ENCODE data around the gene LASP1.
"Not testable (repeated sequence)": the region's sequence is repeated elsewhere in the genome, so short reads cannot be mapped to it uniquely, and the experiment has no call there.

The LASP1 gene

DNA sequence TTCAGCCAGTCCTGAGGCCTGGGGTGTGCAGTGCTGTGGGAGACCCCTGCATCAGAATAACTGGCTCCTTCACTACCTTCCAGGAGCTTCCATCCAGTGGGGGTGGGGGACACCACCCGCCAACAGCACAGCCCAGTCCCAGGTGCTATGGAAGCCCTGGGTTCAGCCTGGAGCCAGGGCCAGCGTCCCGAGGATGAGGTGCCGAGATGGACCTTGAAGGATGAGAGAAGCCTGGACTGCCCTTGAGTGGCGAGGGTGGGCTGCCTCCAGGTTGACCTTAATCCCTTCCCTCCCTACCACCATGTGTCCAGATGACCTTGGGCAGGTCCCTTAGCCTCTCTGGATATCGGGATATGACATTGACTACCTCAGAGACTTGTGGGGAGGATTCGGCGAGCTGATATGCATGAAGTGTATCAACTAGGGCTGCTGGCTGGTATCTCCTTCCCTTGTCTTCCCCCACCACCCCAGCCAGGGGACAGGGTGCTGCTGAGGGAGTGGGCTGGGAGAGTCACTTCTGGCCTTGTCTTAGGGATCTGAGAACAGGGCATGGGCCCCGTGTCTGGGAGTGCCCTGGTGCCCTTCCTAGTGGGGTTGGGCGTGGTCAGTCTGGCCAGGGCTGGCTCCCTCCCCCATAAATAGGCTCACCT, 41.3 kb downstream of the LASP1 start:
- DNase-seq: no peak

DNA sequence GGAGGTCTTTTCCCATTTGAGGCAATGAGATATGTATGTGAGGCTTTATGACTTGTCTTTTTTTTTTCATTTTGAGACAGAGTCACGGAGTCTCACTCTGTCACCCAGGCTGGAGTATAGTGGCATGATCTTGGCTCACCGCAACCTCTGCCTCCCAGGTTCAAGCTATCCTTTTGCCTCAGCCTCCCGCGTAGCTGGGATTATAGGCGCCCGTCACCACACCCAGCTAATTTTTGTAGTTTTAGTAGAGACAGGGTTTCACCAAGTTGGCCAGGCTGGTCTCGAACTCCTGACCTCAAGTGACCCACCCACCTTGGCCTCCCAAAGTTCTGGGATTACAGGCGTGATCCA, 41.8 kb downstream of the LASP1 start:
- DNase-seq: not testable (repeated sequence)

DNA sequence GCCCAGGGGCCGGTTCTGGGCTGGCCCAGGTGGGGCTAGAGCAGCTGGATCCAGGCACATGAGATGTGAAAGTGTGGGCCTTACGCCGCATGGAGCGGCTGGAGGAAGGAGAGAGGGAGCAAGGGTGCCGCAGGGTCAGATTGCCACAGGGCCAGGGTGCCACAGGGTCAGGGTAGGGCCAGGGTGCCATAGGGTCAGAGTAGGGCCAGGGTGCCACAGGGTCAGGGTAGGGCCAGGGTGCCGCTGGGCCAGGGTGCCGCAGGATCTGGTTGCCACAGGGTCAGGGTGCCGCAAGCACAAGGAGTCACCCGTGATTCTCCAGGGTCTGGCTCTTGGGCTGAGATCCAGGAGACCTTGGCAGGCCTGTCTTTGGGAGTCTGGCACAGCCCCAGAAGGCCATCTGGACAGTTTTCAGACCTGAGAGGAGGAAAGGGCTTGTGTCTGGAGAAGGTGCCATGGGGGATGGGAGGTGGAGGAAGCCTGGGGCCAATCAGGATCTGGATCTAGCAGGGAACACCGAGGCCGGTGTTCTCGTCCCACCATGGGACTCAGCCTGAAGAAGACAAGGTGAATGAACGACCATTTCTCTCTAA, 42.5 kb downstream of the LASP1 start:
- DNase-seq: peak; percentile 36

DNA sequence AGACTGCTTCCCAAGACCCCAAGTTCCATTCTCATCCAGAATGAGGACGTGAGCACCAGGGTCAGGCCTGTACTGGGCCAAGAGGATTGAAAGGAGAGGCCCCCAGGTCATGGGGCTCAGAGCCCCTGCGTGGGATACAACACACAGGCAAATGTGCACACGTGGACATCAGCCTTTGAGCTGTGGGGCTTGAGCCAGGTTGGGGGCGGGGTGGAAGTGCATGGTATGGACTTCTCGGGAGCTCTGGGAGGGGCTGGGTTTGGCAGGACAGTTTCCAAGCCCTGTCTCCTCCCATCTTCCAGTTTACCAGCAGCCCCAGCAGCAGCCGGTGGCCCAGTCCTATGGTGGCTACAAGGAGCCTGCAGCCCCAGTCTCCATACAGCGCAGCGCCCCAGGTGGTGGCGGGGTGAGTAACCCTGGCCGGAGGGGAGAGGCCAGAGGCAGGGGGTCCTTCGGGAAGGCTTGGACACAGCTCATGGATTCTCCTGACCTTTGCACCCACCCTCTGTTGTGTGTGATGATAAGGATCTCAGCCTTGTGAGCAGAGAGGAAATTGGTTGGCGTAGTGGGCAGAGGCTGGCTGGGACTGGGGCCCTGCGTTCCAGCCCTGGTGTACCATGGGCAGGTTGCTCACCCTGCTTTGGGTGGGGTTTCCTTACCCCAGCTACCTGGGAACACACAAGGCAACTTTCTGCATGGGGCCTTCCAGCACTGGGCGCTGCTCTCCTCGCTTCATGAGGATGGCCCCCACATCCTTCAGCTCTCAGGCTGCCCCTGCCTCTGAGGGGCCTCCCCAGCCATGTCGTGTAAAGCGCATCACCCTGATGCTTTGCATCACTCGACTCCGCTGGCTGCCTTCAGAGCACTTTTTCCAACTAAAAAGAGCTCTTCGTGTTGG, 45.1 kb downstream of the LASP1 start:
- DNase-seq: no peak

DNA sequence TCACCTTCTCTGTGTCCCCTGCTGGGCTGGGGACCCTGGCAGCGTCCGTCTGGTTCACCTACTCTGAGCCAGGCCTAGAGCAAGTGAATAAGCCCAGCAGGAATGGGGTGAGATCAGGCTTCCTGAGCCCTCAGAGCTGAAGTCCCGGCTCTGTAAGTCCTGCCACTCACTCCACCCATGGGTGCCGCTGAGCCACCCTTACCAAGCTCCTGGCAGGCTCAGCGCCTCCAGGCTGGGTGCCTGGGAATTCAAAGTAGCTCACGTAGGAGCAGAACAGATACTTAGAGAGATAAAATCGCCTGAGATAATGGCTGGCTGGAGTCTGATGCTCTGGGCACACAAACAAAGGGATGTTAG, 45.8 kb downstream of the LASP1 start:
- no peak for DNase-seq

DNA sequence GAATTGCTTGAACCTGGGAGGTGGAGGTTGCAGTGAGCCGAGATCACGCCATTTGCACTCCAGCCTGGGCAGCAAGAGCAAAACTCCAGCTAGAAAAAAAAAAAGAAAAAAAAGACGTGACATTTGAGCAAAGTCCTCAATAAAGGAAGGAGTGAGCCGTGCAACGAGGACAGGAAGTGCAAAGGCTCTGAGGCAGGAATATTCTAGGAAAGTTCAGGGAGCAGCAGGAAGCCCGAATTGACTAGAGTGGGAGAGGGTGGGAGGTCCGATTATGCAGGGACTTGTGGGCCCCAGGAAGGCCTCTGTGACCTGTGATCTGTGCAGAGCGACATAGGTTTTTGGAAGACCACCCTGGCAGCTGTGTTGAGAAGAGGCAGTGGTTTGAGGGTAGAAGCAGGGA, 46.9 kb downstream of the LASP1 start:
- DNase-seq: no peak

DNA sequence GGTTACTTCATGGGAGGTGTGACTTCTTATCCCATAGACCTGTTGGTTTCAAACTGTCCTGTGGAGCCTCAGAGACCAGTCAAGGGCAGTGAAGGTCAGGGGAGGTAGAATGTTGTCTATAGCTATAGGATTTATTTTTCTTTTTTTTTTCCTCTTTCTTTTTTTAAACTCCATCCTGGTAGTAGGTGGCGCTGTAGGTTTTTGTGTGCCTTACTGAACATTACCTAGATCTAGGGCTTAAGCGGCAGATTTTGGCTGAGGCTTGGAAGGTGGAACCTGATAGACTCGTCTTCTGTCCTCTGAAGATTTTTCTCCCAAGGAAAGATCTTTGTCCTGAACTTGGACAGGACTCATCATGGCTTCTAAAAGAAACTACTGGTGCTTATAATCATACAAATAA, 47.4 kb downstream of the LASP1 start:
- DNase-seq: no peak

DNA sequence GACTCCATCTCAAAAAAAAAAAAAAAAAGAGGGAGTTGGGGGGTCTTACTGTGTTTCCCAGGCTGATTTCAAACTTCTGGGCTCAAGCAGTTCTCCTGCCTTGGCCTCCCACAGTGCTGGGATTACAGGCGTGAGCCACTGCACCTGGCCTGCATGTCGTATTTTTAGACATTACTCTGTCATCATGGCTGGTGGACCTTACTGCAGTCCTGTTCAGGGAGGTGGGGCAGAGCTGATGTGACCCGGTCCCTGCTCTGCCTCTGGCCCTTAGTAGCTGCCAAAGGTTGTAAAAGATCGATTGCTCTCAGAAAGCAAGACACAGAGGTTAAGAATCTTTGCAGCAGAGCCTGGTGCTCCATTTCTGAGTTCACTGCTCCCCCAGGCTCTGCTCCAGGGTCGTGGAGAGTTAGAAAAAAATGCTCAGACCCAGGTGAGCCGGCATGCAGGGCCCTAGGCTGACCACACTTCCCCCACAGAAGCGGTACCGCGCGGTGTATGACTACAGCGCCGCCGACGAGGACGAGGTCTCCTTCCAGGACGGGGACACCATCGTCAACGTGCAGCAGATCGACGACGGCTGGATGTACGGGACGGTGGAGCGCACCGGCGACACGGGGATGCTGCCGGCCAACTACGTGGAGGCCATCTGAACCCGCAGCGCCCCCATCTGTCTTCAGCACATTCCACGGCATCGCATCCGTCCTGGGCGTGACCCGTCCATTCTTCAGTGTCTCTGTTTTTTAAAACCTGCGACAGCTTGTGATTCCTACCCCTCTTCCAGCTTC, 48.5 kb downstream of the LASP1 start:
- no peak for DNase-seq

DNA sequence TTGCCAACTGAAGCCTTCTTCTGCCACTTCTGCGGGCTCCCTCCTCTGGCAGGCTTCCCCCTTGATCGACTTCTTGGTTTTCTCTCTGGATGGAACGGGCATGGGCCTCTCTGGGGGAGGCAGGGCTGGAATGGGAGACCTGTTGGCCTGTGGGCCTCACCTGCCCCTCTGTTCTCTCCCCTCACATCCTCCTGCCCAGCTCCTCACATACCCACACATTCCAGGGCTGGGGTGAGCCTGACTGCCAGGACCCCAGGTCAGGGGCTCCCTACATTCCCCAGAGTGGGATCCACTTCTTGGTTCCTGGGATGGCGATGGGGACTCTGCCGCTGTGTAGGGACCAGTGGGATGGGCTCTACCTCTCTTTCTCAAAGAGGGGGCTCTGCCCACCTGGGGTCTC, 49.1 kb downstream of the LASP1 start:
- DNase-seq: no peak

DNA sequence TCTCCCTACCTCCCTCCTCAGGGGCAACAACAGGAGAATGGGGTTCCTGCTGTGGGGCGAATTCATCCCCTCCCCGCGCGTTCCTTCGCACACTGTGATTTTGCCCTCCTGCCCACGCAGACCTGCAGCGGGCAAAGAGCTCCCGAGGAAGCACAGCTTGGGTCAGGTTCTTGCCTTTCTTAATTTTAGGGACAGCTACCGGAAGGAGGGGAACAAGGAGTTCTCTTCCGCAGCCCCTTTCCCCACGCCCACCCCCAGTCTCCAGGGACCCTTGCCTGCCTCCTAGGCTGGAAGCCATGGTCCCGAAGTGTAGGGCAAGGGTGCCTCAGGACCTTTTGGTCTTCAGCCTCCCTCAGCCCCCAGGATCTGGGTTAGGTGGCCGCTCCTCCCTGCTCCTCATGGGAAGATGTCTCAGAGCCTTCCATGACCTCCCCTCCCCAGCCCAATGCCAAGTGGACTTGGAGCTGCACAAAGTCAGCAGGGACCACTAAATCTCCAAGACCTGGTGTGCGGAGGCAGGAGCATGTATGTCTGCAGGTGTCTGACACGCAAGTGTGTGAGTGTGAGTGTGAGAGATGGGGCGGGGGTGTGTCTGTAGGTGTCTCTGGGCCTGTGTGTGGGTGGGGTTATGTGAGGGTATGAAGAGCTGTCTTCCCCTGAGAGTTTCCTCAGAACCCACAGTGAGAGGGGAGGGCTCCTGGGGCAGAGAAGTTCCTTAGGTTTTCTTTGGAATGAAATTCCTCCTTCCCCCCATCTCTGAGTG, 49.6 kb downstream of the LASP1 start:
- no peak for DNase-seq

DNA sequence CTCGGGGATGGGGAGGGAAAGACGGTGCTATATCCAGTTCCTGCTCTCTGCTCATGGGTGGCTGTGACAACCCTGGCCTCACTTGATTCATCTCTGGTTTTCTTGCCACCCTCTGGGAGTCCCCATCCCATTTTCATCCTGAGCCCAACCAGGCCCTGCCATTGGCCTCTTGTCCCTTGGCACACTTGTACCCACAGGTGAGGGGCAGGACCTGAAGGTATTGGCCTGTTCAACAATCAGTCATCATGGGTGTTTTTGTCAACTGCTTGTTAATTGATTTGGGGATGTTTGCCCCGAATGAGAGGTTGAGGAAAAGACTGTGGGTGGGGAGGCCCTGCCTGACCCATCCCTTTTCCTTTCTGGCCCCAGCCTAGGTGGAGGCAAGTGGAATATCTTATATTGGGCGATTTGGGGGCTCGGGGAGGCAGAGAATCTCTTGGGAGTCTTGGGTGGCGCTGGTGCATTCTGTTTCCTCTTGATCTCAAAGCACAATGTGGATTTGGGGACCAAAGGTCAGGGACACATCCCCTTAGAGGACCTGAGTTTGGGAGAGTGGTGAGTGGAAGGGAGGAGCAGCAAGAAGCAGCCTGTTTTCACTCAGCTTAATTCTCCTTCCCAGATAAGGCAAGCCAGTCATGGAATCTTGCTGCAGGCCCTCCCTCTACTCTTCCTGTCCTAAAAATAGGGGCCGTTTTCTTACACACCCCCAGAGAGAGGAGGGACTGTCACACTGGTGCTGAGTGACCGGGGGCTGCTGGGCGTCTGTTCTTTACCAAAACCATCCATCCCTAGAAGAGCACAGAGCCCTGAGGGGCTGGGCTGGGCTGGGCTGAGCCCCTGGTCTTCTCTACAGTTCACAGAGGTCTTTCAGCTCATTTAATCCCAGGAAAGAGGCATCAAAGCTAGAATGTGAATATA, 50.8 kb downstream of the LASP1 start:
- DNase-seq: no peak

DNA sequence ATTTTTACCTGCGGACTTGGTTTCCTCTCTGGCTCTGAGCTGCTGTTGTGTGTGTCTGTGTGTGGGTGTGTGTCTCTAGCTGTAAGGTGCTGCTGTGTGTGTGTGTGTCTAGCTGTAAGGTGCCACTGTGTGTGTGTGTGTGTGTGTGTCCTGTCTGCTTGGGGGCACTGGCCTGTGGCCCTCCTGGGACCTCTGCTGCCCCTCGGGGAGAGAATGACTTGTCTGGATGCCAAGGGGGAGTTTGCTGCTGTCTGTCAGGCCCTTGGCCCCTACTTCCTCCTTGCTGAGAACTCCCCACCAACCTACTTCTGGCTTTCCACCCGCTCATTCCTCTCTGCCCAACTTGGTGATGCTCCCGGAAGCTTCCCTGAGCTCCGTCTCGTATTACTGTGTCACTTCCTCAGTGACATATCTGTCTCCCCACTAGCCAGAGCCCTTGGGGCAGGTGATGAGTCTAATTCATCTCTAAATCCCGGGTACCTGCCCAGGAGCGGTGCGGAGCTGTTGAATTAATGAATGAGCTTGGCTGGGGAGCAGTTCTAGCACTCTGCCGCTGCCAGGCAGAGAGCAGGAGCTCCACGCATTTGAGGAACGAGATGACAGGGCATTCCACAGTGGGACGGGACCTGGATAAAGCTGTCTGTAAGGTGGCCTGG, 52.0 kb downstream of the LASP1 start:
- no peak for DNase-seq

DNA sequence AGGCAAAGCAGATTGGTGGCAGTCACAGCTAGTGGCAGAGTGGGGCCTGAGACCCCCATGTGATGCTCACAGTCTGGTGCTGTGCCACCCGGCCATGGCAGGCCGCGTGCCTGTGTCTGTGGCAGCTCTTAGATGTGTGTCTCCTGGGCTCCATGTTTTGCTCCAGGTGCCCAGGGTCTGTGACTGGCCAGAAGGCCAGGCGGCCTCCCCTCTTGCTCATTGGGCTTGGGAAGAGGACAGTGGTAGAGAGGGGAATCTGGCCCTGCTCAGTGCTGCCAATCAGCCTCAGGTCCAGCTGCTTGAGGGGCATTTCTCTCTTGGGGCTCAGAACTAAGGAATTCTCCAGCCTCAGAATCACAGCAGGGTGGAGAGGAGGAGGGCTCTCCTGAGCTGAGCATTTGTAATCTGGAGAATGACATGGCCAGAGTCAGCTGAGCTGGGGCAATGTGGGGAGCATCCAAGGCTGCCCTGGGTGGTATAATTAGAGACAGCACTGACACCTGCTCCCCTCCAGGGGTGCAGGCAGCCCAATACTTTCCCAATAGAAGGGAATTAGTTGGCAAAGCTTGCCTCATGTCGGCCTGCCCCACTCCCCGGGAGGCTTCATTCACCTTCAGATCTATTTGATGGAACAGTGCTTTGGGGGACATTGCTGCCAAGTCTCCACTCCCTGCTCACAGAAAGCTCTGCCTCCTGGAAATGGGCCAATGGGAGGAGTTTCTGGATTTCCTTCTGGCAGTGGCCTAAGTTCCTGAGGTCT, 52.9 kb downstream of the LASP1 start:
- DNase-seq: peak; percentile 84

DNA sequence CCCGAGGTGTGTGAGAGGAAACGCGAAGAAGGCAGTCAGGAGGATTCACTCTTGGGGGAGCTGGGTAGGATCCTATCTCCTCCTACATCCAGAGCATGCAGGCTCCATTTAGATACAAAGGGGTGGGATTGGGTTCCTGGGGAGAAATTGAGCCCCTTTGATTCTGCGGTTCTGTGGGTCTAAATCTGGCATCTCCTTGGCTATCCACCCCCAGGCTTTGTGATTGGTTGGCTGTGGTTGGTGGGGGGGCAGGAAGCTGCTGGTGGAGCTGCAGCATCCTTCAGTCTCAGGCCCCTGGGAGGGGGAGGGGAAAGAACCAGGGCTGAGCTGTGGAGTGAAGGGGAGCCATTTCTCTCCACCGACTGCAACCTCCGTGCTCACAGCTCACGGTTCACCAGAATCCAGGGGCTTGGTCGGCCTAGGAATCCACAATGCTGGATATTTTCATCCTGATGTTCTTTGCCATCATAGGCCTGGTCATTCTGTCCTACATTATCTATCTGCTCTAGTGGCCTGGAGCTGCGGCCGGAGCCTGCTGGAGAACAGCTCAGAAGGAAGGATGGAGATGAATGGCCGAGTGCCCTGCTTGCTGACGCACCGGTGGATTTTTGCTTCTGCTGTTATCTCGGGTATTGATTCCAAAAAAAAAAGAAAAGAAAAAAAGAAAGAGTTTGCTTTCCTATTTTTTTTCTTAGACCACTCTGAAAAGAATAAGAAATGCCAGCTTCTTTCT, 55.6 kb downstream of the LASP1 start, which contains the start of gene LASP1NB:
LASP1NB (plus strand) TSS at position 352 of the 733 bp plus-strand sequence.
- peak; percentile 66 for DNase-seq

DNA sequence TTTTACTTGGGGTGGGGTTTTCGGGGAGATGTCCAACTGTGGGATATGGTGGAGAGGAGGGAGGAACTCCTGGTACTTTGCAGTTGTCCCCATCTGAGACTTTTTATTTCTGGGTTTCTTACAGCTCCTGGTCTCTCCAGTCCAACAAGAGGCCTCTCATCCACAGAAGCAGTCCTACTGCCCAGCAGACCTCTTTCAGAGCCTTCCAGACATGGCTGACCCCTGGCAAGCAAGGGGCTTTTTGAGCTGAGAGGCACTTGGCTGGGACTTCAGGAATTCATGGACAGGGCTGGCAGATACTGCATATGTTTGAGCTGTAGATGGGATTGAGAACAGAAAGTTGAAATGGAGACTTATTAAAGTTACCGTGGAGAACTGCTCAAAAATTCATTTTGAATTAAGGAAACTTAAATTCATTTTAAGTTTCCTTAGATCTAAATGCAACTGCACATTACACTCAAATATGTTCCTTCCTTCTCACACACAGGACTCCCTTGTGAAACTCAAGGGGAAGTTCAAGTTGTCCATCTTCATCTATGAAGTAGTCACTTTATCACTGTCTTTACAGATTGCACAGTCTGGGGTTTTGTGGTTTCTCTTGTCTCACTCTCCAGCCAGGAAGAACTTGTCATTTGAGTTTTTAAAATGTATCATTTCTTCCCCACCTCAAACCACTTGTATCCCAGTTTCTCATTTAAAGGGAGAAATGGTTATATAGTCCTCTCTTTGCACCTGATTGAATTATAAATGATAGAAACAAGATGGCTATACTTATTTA, 56.6 kb downstream of the LASP1 start:
- peak; percentile 51 for DNase-seq

DNA sequence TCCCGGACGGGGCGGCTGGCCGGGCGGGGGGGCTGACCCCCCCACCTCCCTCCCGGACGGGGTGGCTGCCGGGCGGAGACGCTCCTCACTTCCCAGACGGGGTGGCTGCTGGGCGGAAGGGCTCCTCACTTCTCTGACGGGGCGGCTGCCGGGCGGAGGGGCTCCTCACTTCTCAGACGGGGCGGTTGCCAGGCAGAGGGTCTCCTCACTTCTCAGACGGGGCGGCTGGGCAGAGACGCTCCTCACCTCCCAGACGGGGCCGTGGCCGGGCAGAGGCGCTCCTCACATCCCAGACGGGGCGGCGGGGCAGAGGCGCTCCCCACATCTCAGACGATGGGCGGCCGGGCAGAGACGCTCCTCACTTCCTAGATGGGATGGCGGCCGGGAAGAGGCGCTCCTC, 60.9 kb downstream of the LASP1 start:
- DNase-seq: not testable (repeated sequence)

DNA sequence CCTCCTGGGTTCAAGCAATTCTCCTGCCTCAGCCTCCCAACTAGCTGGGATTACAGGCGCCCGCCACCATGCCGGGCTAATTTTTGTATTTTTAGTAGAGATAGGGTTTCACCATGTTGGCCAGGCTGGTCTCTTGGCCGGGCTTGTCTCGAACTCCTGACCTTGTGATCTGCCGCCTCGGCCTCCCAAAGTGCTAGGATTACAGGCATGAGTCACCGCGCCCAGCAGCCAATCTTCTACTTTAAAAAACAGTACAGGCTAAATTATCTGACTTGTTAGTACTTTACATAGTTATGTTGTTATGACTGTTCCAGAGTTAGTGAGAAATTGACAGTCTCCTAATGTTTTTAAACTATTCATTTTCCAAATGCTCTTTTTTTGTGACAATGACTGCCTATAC, 64.1 kb downstream of the LASP1 start:
- DNase-seq: not testable (repeated sequence)

DNA sequence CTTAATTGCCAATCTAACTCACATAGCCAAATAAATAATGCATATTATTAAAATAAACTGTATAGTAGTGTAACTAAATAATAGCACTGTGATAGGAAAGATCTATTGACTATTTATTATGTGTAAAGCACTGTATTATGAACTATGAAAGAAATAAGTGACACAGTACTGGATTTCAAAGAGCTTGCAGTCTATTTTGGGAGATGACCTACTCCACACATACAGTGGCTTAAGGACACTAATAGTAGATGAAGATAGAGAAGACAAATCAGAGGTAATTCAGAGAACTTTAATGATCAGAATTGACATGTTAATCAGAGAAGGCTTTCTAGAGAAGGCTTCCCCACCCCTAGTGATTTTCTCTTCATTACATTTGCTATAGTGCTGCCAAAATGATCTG, 70.1 kb downstream of the LASP1 start:
- no peak for DNase-seq

DNA sequence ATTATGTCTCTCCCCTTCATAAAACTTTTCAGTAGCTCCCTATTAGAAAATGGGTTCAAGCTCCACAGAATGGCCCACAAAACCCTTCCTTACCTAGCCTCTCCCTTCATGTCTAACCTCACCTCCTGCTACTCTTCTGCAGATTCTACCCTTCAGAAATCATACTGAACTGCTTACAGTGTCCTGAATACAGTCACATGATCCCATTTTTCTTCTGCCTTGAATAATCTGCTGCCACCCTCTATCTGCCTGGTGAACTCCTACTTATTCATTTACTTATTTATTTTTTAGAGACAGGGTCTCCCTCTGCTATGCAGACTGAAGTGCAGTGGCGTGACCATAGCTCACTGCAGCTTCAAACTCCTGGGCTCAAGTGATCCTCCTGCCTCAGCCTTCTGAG, 70.5 kb downstream of the LASP1 start:
- DNase-seq: no peak
